ENCODE data around the gene C12orf57.
A peak's percentile ranks its signal among the peaks of the same experiment; 100 is the strongest.

The C12orf57 gene

GRCh38 chr12:6952121-6952862 lies 8.5 kb downstream of the C12orf57 start:
- DNase-seq (ENCODE audit: low read depth in 3 of 3, low spot score in 1 of 3) = no peak

GRCh38 chr12:6952863-6953441 lies 9.1 kb downstream of the C12orf57 start:
- no peak for DNase-seq (ENCODE audit: low read depth in 3 of 3, low spot score in 1 of 3)

- DNase-seq (ENCODE audit: low read depth in 3 of 3, low spot score in 1 of 3) = peak in 2 of 3 donors; percentile 65 to 68
Observed at GRCh38 chr12:6953442-6954315, 9.9 kb downstream of the C12orf57 start.

- no peak for DNase-seq (ENCODE audit: low read depth in 3 of 3, low spot score in 1 of 3)
Observed at GRCh38 chr12:6954316-6955107, 10.7 kb downstream of the C12orf57 start.

- DNase-seq (ENCODE audit: low read depth in 3 of 3, low spot score in 1 of 3) = no peak
Observed at GRCh38 chr12:6955108-6956020, 11.5 kb downstream of the C12orf57 start.

- DNase-seq (ENCODE audit: low read depth in 3 of 3, low spot score in 1 of 3) = no peak
Observed at GRCh38 chr12:6956021-6956727, 12.4 kb downstream of the C12orf57 start.

- no peak for DNase-seq (ENCODE audit: low read depth in 3 of 3, low spot score in 1 of 3)
Observed at GRCh38 chr12:6957151-6957701, 13.4 kb downstream of the C12orf57 start.

- no peak for DNase-seq (ENCODE audit: low read depth in 3 of 3, low spot score in 1 of 3)
Observed at GRCh38 chr12:6957741-6958608, 14.2 kb downstream of the C12orf57 start.

- no peak for DNase-seq (ENCODE audit: low read depth in 3 of 3, low spot score in 1 of 3)
Observed at GRCh38 chr12:6958609-6959057, 14.8 kb downstream of the C12orf57 start.

GRCh38 chr12:6959058-6959804 lies 15.4 kb downstream of the C12orf57 start:
- peak in 2 of 3 donors; percentile 52 to 54 for DNase-seq (ENCODE audit: low read depth in 3 of 3, low spot score in 1 of 3)

- DNase-seq (ENCODE audit: low read depth in 3 of 3, low spot score in 1 of 3) = no peak
Observed at GRCh38 chr12:6959805-6960592, 16.2 kb downstream of the C12orf57 start.

- no peak for DNase-seq (ENCODE audit: low read depth in 3 of 3, low spot score in 1 of 3)
Observed at GRCh38 chr12:6960593-6961277, 16.9 kb downstream of the C12orf57 start.

GRCh38 chr12:6961278-6961694 lies 17.5 kb downstream of the C12orf57 start:
- DNase-seq (ENCODE audit: low read depth in 3 of 3, low spot score in 1 of 3) = peak; percentile 86 to 89 (median 87)

- no peak for DNase-seq (ENCODE audit: low read depth in 3 of 3, low spot score in 1 of 3)
Observed at GRCh38 chr12:6961695-6962284, 18.0 kb downstream of the C12orf57 start.

- DNase-seq (ENCODE audit: low read depth in 3 of 3, low spot score in 1 of 3) = no peak
Observed at GRCh38 chr12:6962285-6963015, 18.6 kb downstream of the C12orf57 start.
